HG02763 (cell line): ENCODE data around the gene FKRP.

Experiments
- ATAC-seq: cut with Tn5 transposase; IDR thresholded peaks from one replicate; pipeline ENCODE4 v1.9.1; 2021; ENCODE audit warnings: mild to moderate bottlenecking, moderate library complexity; ENCODE audit not compliant: unreplicated experiment

The FKRP gene

GRCh38 chr19:46718934-46719622 lies 26.8 kb upstream of the FKRP start:
- peak; percentile 27 for ATAC-seq

- ATAC-seq, result no peak
Observed at GRCh38 chr19:46719629-46720502, 26.0 kb upstream of the FKRP start.

GRCh38 chr19:46720503-46721239 lies 25.2 kb upstream of the FKRP start:
- no peak for ATAC-seq

GRCh38 chr19:46721269-46722003 lies 24.4 kb upstream of the FKRP start:
- no peak for ATAC-seq

- ATAC-seq, result no peak
Observed at GRCh38 chr19:46722004-46722380, 23.9 kb upstream of the FKRP start.

- no peak for ATAC-seq
Observed at GRCh38 chr19:46722421-46723022, 23.3 kb upstream of the FKRP start.

GRCh38 chr19:46723023-46723461 lies 22.8 kb upstream of the FKRP start:
- no peak for ATAC-seq

GRCh38 chr19:46723471-46723870 lies 22.4 kb upstream of the FKRP start:
- ATAC-seq, result no peak

- no peak for ATAC-seq
Observed at GRCh38 chr19:46724468-46724867, 21.4 kb upstream of the FKRP start.

GRCh38 chr19:46725036-46725820 lies 20.6 kb upstream of the FKRP start:
- ATAC-seq, result no peak

- ATAC-seq, result no peak
Observed at GRCh38 chr19:46725859-46726393, 19.9 kb upstream of the FKRP start.

- ATAC-seq, result no peak
Observed at GRCh38 chr19:46726551-46726950, 19.3 kb upstream of the FKRP start.

GRCh38 chr19:46726971-46727501 lies 18.8 kb upstream of the FKRP start:
- ATAC-seq, result no peak

- ATAC-seq, result no peak
Observed at GRCh38 chr19:46727757-46728156, 18.1 kb upstream of the FKRP start.

GRCh38 chr19:46728208-46728607 lies 17.6 kb upstream of the FKRP start:
- ATAC-seq, result no peak

- ATAC-seq, result no peak
Observed at GRCh38 chr19:46728693-46729339, 17.0 kb upstream of the FKRP start.

- no peak for ATAC-seq
Observed at GRCh38 chr19:46729696-46730095, 16.2 kb upstream of the FKRP start.

- no peak for ATAC-seq
Observed at GRCh38 chr19:46730187-46730586, 15.7 kb upstream of the FKRP start.

GRCh38 chr19:46730595-46730994 lies 15.3 kb upstream of the FKRP start:
- ATAC-seq, result no peak
